ENCODE results near the gene PSG7. TPM values are rescaled to one million over a fixed set of nuclear protein-coding genes. Genes with fewer than 3 reads are reported as not detected.

Gene PSG7
- total RNA-seq, 1 donor from 2014 or later, result not detected

Other genes starting within 250 kb of the PSG7 start
- gene PSG3, start 196.7 kb downstream of the PSG7 start, total RNA-seq, result not detected in 2 replicates
- not detected in 2 replicates for gene PSG8, start 171.5 kb downstream of the PSG7 start, total RNA-seq
- under 0.01 TPM in 1 of 2 replicates, not detected in the other for gene PSG1, start 57.5 kb downstream of the PSG7 start, total RNA-seq
- gene PSG6, start 19.3 kb downstream of the PSG7 start, total RNA-seq, result not detected in 2 replicates
- not detected in 2 replicates for gene PSG11, start 89.3 kb upstream of the PSG7 start, total RNA-seq
- gene PSG2, start 145.5 kb upstream of the PSG7 start, total RNA-seq, result not detected in 2 replicates
- gene PSG5, start 249.3 kb upstream of the PSG7 start, total RNA-seq, result not detected in 2 replicates

All from pulmonary artery endothelial cell (primary cell).